ENCODE results near the gene RPS29. TPM values are rescaled to one million over a fixed set of nuclear protein-coding genes. Genes with fewer than 3 reads are reported as not detected.
A peak's percentile ranks its signal among the peaks of the same experiment; 100 is the strongest.

The RPS29 gene
- polyA plus RNA-seq, 1 of the 3 experiments (the other 2 are of a cell fraction), result 11,220 TPM

DNA sequence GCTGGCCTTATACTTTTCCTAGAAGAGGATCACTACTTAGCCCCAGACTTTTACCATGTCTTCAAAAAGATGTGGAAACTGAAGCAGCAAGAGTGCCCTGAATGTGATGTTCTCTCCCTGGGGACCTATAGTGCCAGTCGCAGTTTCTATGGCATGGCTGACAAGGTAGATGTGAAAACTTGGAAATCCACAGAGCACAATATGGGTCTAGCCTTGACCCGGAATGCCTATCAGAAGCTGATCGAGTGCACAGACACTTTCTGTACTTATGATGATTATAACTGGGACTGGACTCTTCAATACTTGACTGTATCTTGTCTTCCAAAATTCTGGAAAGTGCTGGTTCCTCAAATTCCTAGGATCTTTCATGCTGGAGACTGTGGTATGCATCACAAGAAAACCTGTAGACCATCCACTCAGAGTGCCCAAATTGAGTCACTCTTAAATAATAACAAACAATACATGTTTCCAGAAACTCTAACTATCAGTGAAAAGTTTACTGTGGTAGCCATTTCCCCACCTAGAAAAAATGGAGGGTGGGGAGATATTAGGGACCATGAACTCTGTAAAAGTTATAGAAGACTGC, 35.9 kb upstream of the RPS29 start:
- CTCF ChIA-PET, result interaction anchor here (0.8 to 6.1 kb wide), 7 partner anchors 10 to 482 kb away, joined by 3 to 39 read pairs (median 4); partner anchors contain the start of genes DNAAF2, NEMF and RPS29
- no peak overlapping the region for H2AFZ ChIP-seq (ENCODE audit: low read depth)
- H3K27me3 ChIP-seq (ENCODE audit: insufficient read depth), result no peaks in the 10 kb centered on the region
- no peak for DNase-seq
- POLR2A ChIA-PET, result interaction anchor here (1.0 to 2.8 kb wide), 4 partner anchors 9 to 36 kb away, joined by 3 to 13 read pairs (median 8); partner anchors contain the start of genes LRR1 and RPS29
- H3K79me2 ChIP-seq (ENCODE audit: insufficient read depth), result peaks cover 86% of the 10 kb centered on the region
- peak overlapping the region; percentile 18 to 28; a peak in 3 of 4 replicates for H3K27ac ChIP-seq (ENCODE audit: low read depth in 2 of 2, low read length in 1 of 2)
- H4K20me1 ChIP-seq (ENCODE audit: insufficient read depth), result peaks cover 39% of the 10 kb centered on the region
- peaks cover 26% of the 10 kb centered on the region for H3F3A ChIP-seq (replicated peaks; ENCODE audit: insufficient read depth)
- WGBS (ENCODE audit: low lambda C conversion rate), result 13% methylated on average over 3 of the region's 3 CpGs
- peak overlapping the region; percentile 95; the same call in 1 of the 2 replicates for H3K9ac ChIP-seq
- H3K9me3 ChIP-seq, result no peaks in the 10 kb centered on the region
- peak overlapping the region; percentile 87 for H3K4me2 ChIP-seq
- peaks cover 36 to 41% of the 10 kb centered on the region in 2 experiments for H3K36me3 ChIP-seq (replicated peaks in 1 of 2; ENCODE audit: control insufficient read depth in 1 of 2, insufficient read depth in 2 of 2, low read length in 1 of 2)
- peak overlapping the region; percentile 92 to 96 for H3K4me3 ChIP-seq (ENCODE audit: low read depth in 2 of 2, low read length in 1 of 2)
- H3K4me1 ChIP-seq (ENCODE audit: control insufficient read depth in 1 of 2, insufficient read depth in 2 of 2, low read depth in 1 of 2, low read length in 1 of 2), result peaks cover 22 to 29% of the 10 kb centered on the region in 2 experiments
- TF ChIP-seq GATA2 (CRISPR knock-in tag; IDR thresholded peaks at IDR 0.05), result no peak
- TF ChIP-seq FOSL2 (IDR thresholded peaks at IDR 0.05; ENCODE audit: borderline replicate concordance, low read depth), result no peak
- no peak for TF ChIP-seq GABPA (IDR thresholded peaks at IDR 0.05; ENCODE audit: low read depth)
- TF ChIP-seq TEAD4 (IDR thresholded peaks at IDR 0.05; ENCODE audit: borderline replicate concordance, insufficient read depth), result no peak
- TF ChIP-seq RAD21 (IDR thresholded peaks at IDR 0.05; ENCODE audit: low read length), result no peak
- TF ChIP-seq, protein P1, sequence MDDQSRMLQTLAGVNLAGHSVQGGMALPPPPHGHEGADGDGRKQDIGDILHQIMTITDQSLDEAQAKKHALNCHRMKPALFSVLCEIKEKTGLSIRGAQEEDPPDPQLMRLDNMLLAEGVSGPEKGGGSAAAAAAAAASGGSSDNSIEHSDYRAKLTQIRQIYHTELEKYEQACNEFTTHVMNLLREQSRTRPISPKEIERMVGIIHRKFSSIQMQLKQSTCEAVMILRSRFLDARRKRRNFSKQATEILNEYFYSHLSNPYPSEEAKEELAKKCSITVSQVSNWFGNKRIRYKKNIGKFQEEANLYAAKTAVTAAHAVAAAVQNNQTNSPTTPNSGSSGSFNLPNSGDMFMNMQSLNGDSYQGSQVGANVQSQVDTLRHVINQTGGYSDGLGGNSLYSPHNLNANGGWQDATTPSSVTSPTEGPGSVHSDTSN (IDR thresholded peaks at IDR 0.05), result no peak
- no peak for TF ChIP-seq JUND (IDR thresholded peaks at IDR 0.05)
- TF ChIP-seq, protein P2, sequence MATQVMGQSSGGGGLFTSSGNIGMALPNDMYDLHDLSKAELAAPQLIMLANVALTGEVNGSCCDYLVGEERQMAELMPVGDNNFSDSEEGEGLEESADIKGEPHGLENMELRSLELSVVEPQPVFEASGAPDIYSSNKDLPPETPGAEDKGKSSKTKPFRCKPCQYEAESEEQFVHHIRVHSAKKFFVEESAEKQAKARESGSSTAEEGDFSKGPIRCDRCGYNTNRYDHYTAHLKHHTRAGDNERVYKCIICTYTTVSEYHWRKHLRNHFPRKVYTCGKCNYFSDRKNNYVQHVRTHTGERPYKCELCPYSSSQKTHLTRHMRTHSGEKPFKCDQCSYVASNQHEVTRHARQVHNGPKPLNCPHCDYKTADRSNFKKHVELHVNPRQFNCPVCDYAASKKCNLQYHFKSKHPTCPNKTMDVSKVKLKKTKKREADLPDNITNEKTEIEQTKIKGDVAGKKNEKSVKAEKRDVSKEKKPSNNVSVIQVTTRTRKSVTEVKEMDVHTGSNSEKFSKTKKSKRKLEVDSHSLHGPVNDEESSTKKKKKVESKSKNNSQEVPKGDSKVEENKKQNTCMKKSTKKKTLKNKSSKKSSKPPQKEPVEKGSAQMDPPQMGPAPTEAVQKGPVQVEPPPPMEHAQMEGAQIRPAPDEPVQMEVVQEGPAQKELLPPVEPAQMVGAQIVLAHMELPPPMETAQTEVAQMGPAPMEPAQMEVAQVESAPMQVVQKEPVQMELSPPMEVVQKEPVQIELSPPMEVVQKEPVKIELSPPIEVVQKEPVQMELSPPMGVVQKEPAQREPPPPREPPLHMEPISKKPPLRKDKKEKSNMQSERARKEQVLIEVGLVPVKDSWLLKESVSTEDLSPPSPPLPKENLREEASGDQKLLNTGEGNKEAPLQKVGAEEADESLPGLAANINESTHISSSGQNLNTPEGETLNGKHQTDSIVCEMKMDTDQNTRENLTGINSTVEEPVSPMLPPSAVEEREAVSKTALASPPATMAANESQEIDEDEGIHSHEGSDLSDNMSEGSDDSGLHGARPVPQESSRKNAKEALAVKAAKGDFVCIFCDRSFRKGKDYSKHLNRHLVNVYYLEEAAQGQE (IDR thresholded peaks at IDR 0.05; ENCODE audit: low read depth, low read length), result no peak
- TF ChIP-seq TCF12 (IDR thresholded peaks at IDR 0.05), result no peak
- TF ChIP-seq RFX5 (IDR thresholded peaks at IDR 0.05; ENCODE audit: low read length), result no peak
- no peak for TF ChIP-seq ELF1 (IDR thresholded peaks at IDR 0.05)
- no peak for TF ChIP-seq POLR2AphosphoS5 (IDR thresholded peaks at IDR 0.05; ENCODE audit: low read depth, low read length)
- TF ChIP-seq, protein P3, sequence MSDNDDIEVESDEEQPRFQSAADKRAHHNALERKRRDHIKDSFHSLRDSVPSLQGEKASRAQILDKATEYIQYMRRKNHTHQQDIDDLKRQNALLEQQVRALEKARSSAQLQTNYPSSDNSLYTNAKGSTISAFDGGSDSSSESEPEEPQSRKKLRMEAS (IDR thresholded peaks at IDR 0.05; ENCODE audit: low read depth), result no peak
- TF ChIP-seq TAF1 (IDR thresholded peaks at IDR 0.05; ENCODE audit: borderline replicate concordance, low read depth, low read length), result no peak
- TF ChIP-seq YY1 (IDR thresholded peaks at IDR 0.05; ENCODE audit: low read depth), result no peak
- TF ChIP-seq NRF1 (IDR thresholded peaks at IDR 0.05; ENCODE audit: low read depth, low read length), result no peak
- no peaks in the 10 kb centered on the region for H3K9me2 ChIP-seq
